ENCODE data around the gene USP31. TPM values are rescaled to one million over a fixed set of nuclear protein-coding genes. Genes with fewer than 3 reads are reported as not detected.

Gene USP31
- total RNA-seq, 2 experiments from 2014 or later, result 4.5 to 4.9 TPM

- TF ChIP-seq, protein P1, sequence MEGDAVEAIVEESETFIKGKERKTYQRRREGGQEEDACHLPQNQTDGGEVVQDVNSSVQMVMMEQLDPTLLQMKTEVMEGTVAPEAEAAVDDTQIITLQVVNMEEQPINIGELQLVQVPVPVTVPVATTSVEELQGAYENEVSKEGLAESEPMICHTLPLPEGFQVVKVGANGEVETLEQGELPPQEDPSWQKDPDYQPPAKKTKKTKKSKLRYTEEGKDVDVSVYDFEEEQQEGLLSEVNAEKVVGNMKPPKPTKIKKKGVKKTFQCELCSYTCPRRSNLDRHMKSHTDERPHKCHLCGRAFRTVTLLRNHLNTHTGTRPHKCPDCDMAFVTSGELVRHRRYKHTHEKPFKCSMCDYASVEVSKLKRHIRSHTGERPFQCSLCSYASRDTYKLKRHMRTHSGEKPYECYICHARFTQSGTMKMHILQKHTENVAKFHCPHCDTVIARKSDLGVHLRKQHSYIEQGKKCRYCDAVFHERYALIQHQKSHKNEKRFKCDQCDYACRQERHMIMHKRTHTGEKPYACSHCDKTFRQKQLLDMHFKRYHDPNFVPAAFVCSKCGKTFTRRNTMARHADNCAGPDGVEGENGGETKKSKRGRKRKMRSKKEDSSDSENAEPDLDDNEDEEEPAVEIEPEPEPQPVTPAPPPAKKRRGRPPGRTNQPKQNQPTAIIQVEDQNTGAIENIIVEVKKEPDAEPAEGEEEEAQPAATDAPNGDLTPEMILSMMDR (IDR thresholded peaks at IDR 0.05), result peak; percentile 38
- H3K36me3 Mint-ChIP-seq (ENCODE audit: low read depth), result no peaks in the 10 kb centered on the region
- H3K4me3 Mint-ChIP-seq, result no peak overlapping the region
- peaks cover 1% of the 10 kb centered on the region for H3K27me3 Mint-ChIP-seq
- H3K4me1 Mint-ChIP-seq (ENCODE audit: low read depth), result peaks cover 6% of the 10 kb centered on the region
- no peaks in the 10 kb centered on the region for H3K9me3 Mint-ChIP-seq
- H3K27ac Mint-ChIP-seq, result no peak overlapping the region
- intact Hi-C loops (cut with micrococcal nuclease), result no loop called here
- POLR2A ChIA-PET, result no interaction called here
- peak; percentile 13 for DNase-seq
- CTCF ChIA-PET, result interaction anchor here (0.5 kb wide), 1 partner anchor 19 kb away, joined by 4 read pairs; no protein-coding TSS in a partner anchor
- no peak for ATAC-seq
These were observed 6.3 kb upstream of the USP31 start for GRCh38 chr16:23155445-23156049.

- ChIA-PET POLR2A (no interaction called here), CTCF (interaction anchor here (0.8 to 1.1 kb wide), 3 partner anchors 10 to 254 kb away, joined by 3 read pairs; no protein-coding TSS in a partner anchor)
- Mint-ChIP-seq H3K9me3 (no peaks in the 10 kb centered on the region), H3K4me3 (no peak overlapping the region), H3K27me3 (no peaks in the 10 kb centered on the region), H3K27ac (no peak overlapping the region), H3K36me3 (ENCODE audit: low read depth) (peaks cover 4% of the 10 kb centered on the region), H3K4me1 (ENCODE audit: low read depth) (peaks cover 17% of the 10 kb centered on the region)
- ATAC-seq (no peak), DNase-seq (no peak)
- TF ChIP-seq, protein P1 (IDR thresholded peaks at IDR 0.05), result no peak
- intact Hi-C loops (cut with micrococcal nuclease), result no loop called here
These were observed 3.3 kb upstream of the USP31 start for GRCh38 chr16:23152386-23153178.

DNA sequence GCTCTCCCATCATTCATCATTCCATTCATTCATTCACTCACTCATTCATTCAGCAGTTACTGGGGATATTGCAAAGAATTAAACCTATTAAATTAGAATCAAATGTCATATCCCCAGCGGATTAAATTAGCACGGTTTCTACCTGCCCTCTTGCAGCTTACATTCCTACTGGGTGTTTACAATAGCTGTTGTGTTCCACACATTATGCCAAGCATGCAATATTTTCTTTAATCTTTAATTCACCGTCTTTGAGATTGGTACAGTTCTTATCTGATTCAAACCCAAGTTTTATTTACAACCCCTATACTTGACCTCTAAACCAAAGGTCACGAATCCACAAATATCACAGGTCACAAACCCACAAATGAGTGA is 727 bp upstream of the USP31 start:
- Mint-ChIP-seq H3K4me1 (ENCODE audit: low read depth) (peaks cover 28% of the 10 kb centered on the region), H3K27me3 (no peaks in the 10 kb centered on the region), H3K4me3 (peak overlapping the region; percentile 90), H3K36me3 (ENCODE audit: low read depth) (peaks cover 9% of the 10 kb centered on the region), H3K9me3 (no peaks in the 10 kb centered on the region), H3K27ac (peak overlapping the region; percentile 78)
- TF ChIP-seq, protein P1 (IDR thresholded peaks at IDR 0.05), result no peak
- intact Hi-C loops (cut with micrococcal nuclease), result no loop called here
- ChIA-PET POLR2A (interaction anchor here (0.7 kb wide), 1 partner anchor 17 kb away, joined by 3 read pairs; no protein-coding TSS in a partner anchor), CTCF (interaction anchor here (1.0 kb wide), 1 partner anchor 173 kb away, joined by 3 read pairs; no protein-coding TSS in a partner anchor)
- no peak for DNase-seq
- no peak for ATAC-seq

DNA sequence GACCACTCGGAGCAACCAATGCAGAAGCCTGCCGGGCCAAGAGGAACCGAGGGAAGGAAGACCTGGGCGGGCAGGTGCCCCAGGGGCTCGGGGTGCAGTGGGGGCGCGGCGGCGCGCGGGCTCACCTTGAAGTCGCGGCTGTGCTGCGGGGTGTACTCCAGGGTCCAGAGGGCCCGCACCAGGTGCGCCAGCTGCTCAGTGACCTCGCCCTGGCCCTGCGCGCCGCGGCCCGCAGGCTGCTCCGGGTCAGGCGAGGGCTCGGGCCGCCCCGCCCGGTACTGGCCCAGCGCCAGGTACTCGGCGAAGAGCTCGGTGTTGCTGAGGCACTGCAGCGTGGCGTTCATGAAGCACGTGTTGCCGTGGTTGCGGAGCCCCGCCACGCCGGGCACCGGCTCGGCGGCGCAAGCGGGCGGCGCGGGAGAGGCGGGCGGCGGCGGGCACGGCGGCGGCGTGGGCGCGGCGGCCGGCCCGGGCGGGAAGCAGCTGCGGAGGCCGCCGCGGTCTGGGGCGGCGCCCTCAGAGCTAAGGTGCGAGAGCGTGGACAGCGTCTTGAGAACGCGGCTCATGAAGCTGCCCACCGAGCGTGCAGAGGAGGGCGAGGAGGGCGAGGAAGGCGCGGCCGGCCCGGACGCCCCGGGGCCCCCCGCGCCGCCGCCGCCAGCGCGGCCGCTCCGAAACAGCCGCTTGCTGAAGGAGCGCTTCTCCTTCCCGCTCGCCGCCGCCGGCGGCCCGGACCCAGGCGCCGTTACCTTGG is 562 bp downstream of the USP31 start:
- Mint-ChIP-seq H3K27ac (peak overlapping the region; percentile 84), H3K9me3 (no peaks in the 10 kb centered on the region), H3K4me3 (peak overlapping the region; percentile 92), H3K36me3 (ENCODE audit: low read depth) (peaks cover 10% of the 10 kb centered on the region), H3K27me3 (no peaks in the 10 kb centered on the region), H3K4me1 (ENCODE audit: low read depth) (peaks cover 30% of the 10 kb centered on the region)
- TF ChIP-seq, protein P1 (IDR thresholded peaks at IDR 0.05), result no peak
- CTCF ChIA-PET, result interaction anchor here (1.0 to 1.6 kb wide), 2 partner anchors 16 to 172 kb away, joined by 3 read pairs; no protein-coding TSS in a partner anchor
- DNase-seq, result peak; percentile 53
- intact Hi-C loops (cut with micrococcal nuclease), result no loop called here
- POLR2A ChIA-PET, result no interaction called here
- peak; percentile 31 for ATAC-seq
